Liver (tissue), 9 donors: ENCODE data around the gene NUCKS1. TPM values are rescaled to one million over a fixed set of nuclear protein-coding genes. Genes with fewer than 3 reads are reported as not detected.

Experiments
- DNase-seq: peaks from one replicate; pipeline ENCODE4 v3.0.0-alpha.2; 2017; ENCODE audit warnings: low spot score
- H3K27ac ChIP-seq, 2 donors: one replicate each; pipeline ENCODE4 v1.7.0; 2013; ENCODE audit warnings: inconsistent platforms in 2 of 2, low read length in 2 of 2, control low read depth in 1 of 2, low read depth in 1 of 2, mild to moderate bottlenecking in 1 of 2
- H3K27me3 ChIP-seq, 4 donors: one replicate each; pipeline versions ENCODE4 v1.6.1 to v1.7.0; 2013; ENCODE audit warnings: low read length in 3 of 4, inconsistent platforms in 1 of 4, mild to moderate bottlenecking in 1 of 4, moderate library complexity in 1 of 4; ENCODE audit not compliant: control insufficient read depth in 4 of 4, insufficient read depth in 4 of 4
- H3K36me3 ChIP-seq, 4 donors: one replicate each; pipeline versions ENCODE4 v1.6.1 to v1.7.0; 2013; ENCODE audit warnings: low read length in 3 of 4, mild to moderate bottlenecking in 3 of 4, low read depth in 1 of 4, moderate library complexity in 1 of 4; ENCODE audit not compliant: control insufficient read depth in 4 of 4, insufficient read depth in 3 of 4
- H3K4me1 ChIP-seq, 4 donors: one replicate each; pipeline versions ENCODE4 v1.6.1 to v1.7.0; 2013; ENCODE audit warnings: low read length in 3 of 4, mild to moderate bottlenecking in 3 of 4, moderate library complexity in 1 of 4; ENCODE audit not compliant: control insufficient read depth in 4 of 4, insufficient read depth in 4 of 4
- H3K4me3 ChIP-seq, 3 donors: one replicate each; pipeline versions ENCODE4 v1.6.1 to v1.7.0; 2013; ENCODE audit warnings: low read length in 3 of 3, control low read depth in 1 of 3, low read depth in 1 of 3, mild to moderate bottlenecking in 1 of 3
- H3K9ac ChIP-seq, 2 donors: one replicate each; pipeline ENCODE4 v1.7.0; 2013; ENCODE audit warnings: low read length in 2 of 2, mild to moderate bottlenecking in 2 of 2, moderate library complexity in 2 of 2, control low read depth in 1 of 2, low read depth in 1 of 2
- H3K9me3 ChIP-seq, 4 donors: one replicate each; pipeline versions ENCODE4 v1.6.1 to v1.7.0; 2013; ENCODE audit warnings: low read length in 3 of 4; ENCODE audit not compliant: control insufficient read depth in 4 of 4
- ATF3 ChIP-seq: IDR thresholded peaks from 2 replicates; pipeline ENCODE4 v1.6.1; 2016; ENCODE audit warnings: antibody characterized with exemption
- EGR1 ChIP-seq, 2 donors: IDR thresholded peaks; 2 replicates each; pipeline ENCODE4 v1.6.1; 2016 to 2018; ENCODE audit warnings: antibody characterized with exemption in 2 of 2, low read depth in 2 of 2
- FOXA1 ChIP-seq: IDR thresholded peaks from 2 replicates; pipeline ENCODE4 v1.6.1; 2016; ENCODE audit warnings: antibody characterized with exemption
- FOXA2 ChIP-seq: IDR thresholded peaks from 2 replicates; pipeline ENCODE4 v1.6.1; 2016; ENCODE audit warnings: antibody characterized with exemption
- GABPA ChIP-seq, 2 donors: IDR thresholded peaks in 1 of 2; conservative IDR thresholded peaks in 1 of 2; 2 replicates each; pipeline ENCODE4 v1.6.1; 2016; ENCODE audit warnings: antibody characterized with exemption in 2 of 2, mild to moderate bottlenecking in 1 of 2, moderate library complexity in 1 of 2
- HNF4A ChIP-seq, 2 donors: conservative IDR thresholded peaks; 2 replicates each; pipeline ENCODE4 v1.6.1; 2016; ENCODE audit warnings: antibody characterized with exemption in 2 of 2, mild to moderate bottlenecking in 2 of 2
- HNF4G ChIP-seq: IDR thresholded peaks from 2 replicates; pipeline ENCODE4 v1.6.1; 2016; ENCODE audit warnings: antibody characterized with exemption
- JUND ChIP-seq, 2 donors: IDR thresholded peaks; 2 replicates each; pipeline ENCODE4 v1.6.1; 2016; ENCODE audit warnings: antibody characterized with exemption in 2 of 2
- NR2F2 ChIP-seq: IDR thresholded peaks from 2 replicates; pipeline ENCODE4 v1.6.1; 2016; ENCODE audit warnings: antibody characterized with exemption
- REST ChIP-seq: IDR thresholded peaks from 2 replicates; pipeline ENCODE4 v1.6.1; 2016; ENCODE audit warnings: antibody characterized with exemption, mild to moderate bottlenecking
- RXRA ChIP-seq, 2 donors: IDR thresholded peaks; 2 replicates each; pipeline ENCODE4 v1.6.1; 2017 to 2018; ENCODE audit warnings: antibody characterized with exemption in 2 of 2, mild to moderate bottlenecking in 1 of 2
- SP1 ChIP-seq: IDR thresholded peaks from 2 replicates; pipeline ENCODE4 v1.6.1; 2018; ENCODE audit warnings: antibody characterized with exemption, mild to moderate bottlenecking
- TAF1 ChIP-seq: conservative IDR thresholded peaks from 2 replicates; pipeline ENCODE4 v1.6.1; 2016; ENCODE audit warnings: antibody characterized with exemption, mild to moderate bottlenecking
- YY1 ChIP-seq: IDR thresholded peaks from 2 replicates; pipeline ENCODE4 v1.6.1; 2016; ENCODE audit warnings: antibody characterized with exemption, mild to moderate bottlenecking
- WGBS: extraction: QIAGEN DNeasy Blood & Tissue Kit; methylation state at CpG from one replicate; pipeline ENCODE4 v1.1.7; 2013; 5-methylcytosine and 5-hydroxymethylcytosine counted together
- polyA plus RNA-seq, 2 donors: library from polyadenylated mRNA; stranded (reverse) in 1 of 2; unstranded in 1 of 2; fragments of 200-250 nt in 1 of 2; fragments of >200 nt in 1 of 2; fragmentation: Nextera tagmentation in 1 of 2; extraction: Ambion mirVana in 1 of 2; gene quantifications; one replicate each; pipeline versions ENCODE4 v1.2.1 to v1.2.3, GENCODE V29; 2013 to 2015
- total RNA-seq, 2 donors: library from RNA; depleted of rRNA; stranded (reverse); fragments of >200 nt; gene quantifications; one replicate each; pipeline ENCODE4 v1.2.3, GENCODE V29; 2014
- TF ChIP-seq, protein P1 (sequence below): fragments of 150-350 bp; IDR thresholded peaks from 2 replicates; pipeline ENCODE4 v1.5.1; 2017; ENCODE audit warnings: improper control_type of control experiment, low read depth, low read length; ENCODE audit not compliant: missing input control
- TF ChIP-seq, protein P2 (sequence below): IDR thresholded peaks from 2 replicates; pipeline ENCODE4 v1.6.1; 2016; ENCODE audit warnings: antibody characterized with exemption
- TF ChIP-seq, protein P3 (sequence below): IDR thresholded peaks from 2 replicates; pipeline ENCODE4 v1.6.1; 2016; ENCODE audit warnings: antibody characterized with exemption
- donor health status: healthy.
- donor health status: healthy.
- donor health status: healthy.
- donor health status: healthy.
- donor health status: healthy.

The NUCKS1 gene
- total and polyA plus RNA-seq, 4 donors: 27.0 to 86.1 (median 42.6) TPM

DNA sequence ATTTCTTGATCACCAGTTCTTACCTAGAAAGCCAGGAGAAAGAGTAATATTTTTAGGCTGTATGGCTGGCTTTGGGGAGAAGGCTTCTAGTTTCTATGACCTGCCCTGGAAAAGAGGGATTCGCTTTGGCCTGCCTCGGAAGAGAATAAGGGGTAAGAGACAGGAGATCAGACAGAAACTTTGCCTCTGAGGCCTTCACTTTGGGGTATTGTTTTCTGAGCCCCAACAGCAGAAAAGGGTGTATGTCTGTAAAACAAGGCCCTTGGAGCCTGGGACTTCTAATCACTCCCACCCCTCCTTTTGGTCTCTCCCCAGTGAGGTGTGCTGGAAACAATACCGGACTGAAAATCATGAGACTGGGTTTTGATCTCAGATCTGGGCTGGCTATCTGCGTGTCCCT, 74.7 kb downstream of the NUCKS1 start:
- Histone ChIP-seq H3K27ac (peak overlapping the region; percentile 57 to 77), H3K27me3 (no peaks in the 10 kb centered on the region), H3K4me3 (no peak overlapping the region), H3K4me1 (peaks cover 33 to 91% (median 80%) of the 10 kb centered on the region in 4 donors), H3K9me3 (no peaks in the 10 kb centered on the region), H3K36me3 (no peaks in the 10 kb centered on the region), H3K9ac (no peak overlapping the region)
- no peak for TF ChIP-seq NR2F2
- no peak for TF ChIP-seq ATF3
- no peak for TF ChIP-seq HNF4A (conservative IDR thresholded peaks at IDR 0.05)
- no peak for TF ChIP-seq EGR1 (IDR thresholded peaks at IDR 0.05; ENCODE audit: low read depth in 2 of 2)
- TF ChIP-seq, protein P1, sequence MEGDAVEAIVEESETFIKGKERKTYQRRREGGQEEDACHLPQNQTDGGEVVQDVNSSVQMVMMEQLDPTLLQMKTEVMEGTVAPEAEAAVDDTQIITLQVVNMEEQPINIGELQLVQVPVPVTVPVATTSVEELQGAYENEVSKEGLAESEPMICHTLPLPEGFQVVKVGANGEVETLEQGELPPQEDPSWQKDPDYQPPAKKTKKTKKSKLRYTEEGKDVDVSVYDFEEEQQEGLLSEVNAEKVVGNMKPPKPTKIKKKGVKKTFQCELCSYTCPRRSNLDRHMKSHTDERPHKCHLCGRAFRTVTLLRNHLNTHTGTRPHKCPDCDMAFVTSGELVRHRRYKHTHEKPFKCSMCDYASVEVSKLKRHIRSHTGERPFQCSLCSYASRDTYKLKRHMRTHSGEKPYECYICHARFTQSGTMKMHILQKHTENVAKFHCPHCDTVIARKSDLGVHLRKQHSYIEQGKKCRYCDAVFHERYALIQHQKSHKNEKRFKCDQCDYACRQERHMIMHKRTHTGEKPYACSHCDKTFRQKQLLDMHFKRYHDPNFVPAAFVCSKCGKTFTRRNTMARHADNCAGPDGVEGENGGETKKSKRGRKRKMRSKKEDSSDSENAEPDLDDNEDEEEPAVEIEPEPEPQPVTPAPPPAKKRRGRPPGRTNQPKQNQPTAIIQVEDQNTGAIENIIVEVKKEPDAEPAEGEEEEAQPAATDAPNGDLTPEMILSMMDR: no peak
- no peak for TF ChIP-seq HNF4G
- TF ChIP-seq RXRA (IDR thresholded peaks at IDR 0.05): no peak
- no peak for TF ChIP-seq FOXA1
- TF ChIP-seq YY1: no peak
- TF ChIP-seq GABPA (IDR thresholded peaks at IDR 0.05 in 1 of 2, conservative IDR thresholded peaks at IDR 0.05 in 1 of 2): no peak
- no peak for TF ChIP-seq FOXA2
- TF ChIP-seq REST: no peak
- no peak for TF ChIP-seq JUND (IDR thresholded peaks at IDR 0.05)
- TF ChIP-seq, protein P2, sequence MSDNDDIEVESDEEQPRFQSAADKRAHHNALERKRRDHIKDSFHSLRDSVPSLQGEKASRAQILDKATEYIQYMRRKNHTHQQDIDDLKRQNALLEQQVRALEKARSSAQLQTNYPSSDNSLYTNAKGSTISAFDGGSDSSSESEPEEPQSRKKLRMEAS: no peak
- TF ChIP-seq, protein P3, sequence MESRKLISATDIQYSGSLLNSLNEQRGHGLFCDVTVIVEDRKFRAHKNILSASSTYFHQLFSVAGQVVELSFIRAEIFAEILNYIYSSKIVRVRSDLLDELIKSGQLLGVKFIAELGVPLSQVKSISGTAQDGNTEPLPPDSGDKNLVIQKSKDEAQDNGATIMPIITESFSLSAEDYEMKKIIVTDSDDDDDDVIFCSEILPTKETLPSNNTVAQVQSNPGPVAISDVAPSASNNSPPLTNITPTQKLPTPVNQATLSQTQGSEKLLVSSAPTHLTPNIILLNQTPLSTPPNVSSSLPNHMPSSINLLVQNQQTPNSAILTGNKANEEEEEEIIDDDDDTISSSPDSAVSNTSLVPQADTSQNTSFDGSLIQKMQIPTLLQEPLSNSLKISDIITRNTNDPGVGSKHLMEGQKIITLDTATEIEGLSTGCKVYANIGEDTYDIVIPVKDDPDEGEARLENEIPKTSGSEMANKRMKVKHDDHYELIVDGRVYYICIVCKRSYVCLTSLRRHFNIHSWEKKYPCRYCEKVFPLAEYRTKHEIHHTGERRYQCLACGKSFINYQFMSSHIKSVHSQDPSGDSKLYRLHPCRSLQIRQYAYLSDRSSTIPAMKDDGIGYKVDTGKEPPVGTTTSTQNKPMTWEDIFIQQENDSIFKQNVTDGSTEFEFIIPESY: no peak
- TF ChIP-seq TAF1: no peak
- TF ChIP-seq SP1: no peak
- DNase-seq: no peak
- 94% methylated on average over 4 of the region's 4 CpGs for WGBS

- Histone ChIP-seq H3K27ac (peak overlapping the region; percentile 84), H3K27me3 (no peaks in the 10 kb centered on the region), H3K36me3 (no peaks in the 10 kb centered on the region), H3K9ac (no peak overlapping the region), H3K9me3 (no peaks in the 10 kb centered on the region), H3K4me1 (peaks cover 49 to 96% (median 83%) of the 10 kb centered on the region in 4 donors), H3K4me3 (no peak overlapping the region)
- no peak for DNase-seq
- 38% methylated on average over 4 of the region's 4 CpGs for WGBS
- TF ChIP-seq EGR1 (IDR thresholded peaks at IDR 0.05; ENCODE audit: low read depth in 2 of 2) (no peak), HNF4A (conservative IDR thresholded peaks at IDR 0.05) (peak; percentile 41 to 66), RXRA (IDR thresholded peaks at IDR 0.05) (peak in 1 of 2 donors; percentile 51)
These were observed 77.0 kb downstream of the NUCKS1 start for GRCh38 chr1:205672970-205673369.
